Activated T-cell treated with anti-CD3 and anti-CD28 coated beads, Interleukin-2, amount 50 U/mL, for 72 hours (primary cell): Measurements from ENCODE around the gene PMM1. TPM values are rescaled to one million over a fixed set of nuclear protein-coding genes. Genes with fewer than 3 reads are reported as not detected.
"Not testable (repeated sequence)": the region's sequence is repeated elsewhere in the genome, so short reads cannot be mapped to it uniquely, and the experiment has no call there.

Source experiments
- ATAC-seq, 2 donors: fragments of 150-1000 bp; cut with Tn5 transposase; replicated peaks in 1 of 2; 2 replicates each; pipeline ENCODE4 v1.10.0; 2021; ENCODE audit warnings: moderate library complexity in 2 of 2, mild to moderate bottlenecking in 1 of 2
- DNase-seq, 2 donors: peaks; one replicate each; pipeline ENCODE4 v3.0.0; 2021 to 2022; ENCODE audit warnings: mixed read lengths in 1 of 2
- H3K27ac Mint-ChIP-seq: one replicate; pipeline ENCODE4 v1.8.0; 2022; ENCODE audit warnings: mild to moderate bottlenecking, moderate library complexity, mixed read lengths
- H3K27me3 Mint-ChIP-seq: one replicate; pipeline ENCODE4 v1.8.0; 2022; ENCODE audit warnings: low read depth, mixed read lengths
- H3K36me3 Mint-ChIP-seq, 2 donors: one replicate each; pipeline ENCODE4 v1.8.0; 2022; ENCODE audit warnings: mixed read lengths in 2 of 2, mild to moderate bottlenecking in 1 of 2; ENCODE audit not compliant: insufficient read depth in 2 of 2
- H3K4me1 Mint-ChIP-seq: one replicate; pipeline ENCODE4 v1.8.0; 2022; ENCODE audit warnings: low read depth, mixed read lengths
- H3K4me3 Mint-ChIP-seq, 2 donors: one replicate each; pipeline ENCODE4 v1.8.0; 2022; ENCODE audit warnings: mild to moderate bottlenecking in 2 of 2, mixed read lengths in 2 of 2, moderate library complexity in 2 of 2
- H3K9me3 Mint-ChIP-seq, 2 donors: one replicate each; pipeline ENCODE4 v1.8.0; 2022; ENCODE audit warnings: mixed read lengths in 2 of 2
- total RNA-seq, 2 donors: library from RNA; stranded (reverse); gene quantifications; one replicate each; pipeline ENCODE4 v1.2.3, GENCODE V29; 2022

PMM1 gene
- total RNA-seq, 2 donors from 2014 or later, result 84.3 to 86.2 TPM

GRCh38 chr22:41619979-41620588 lies 30.4 kb upstream of the PMM1 start:
- peak; percentile 18 to 32 for ATAC-seq
- Mint-ChIP-seq H3K27ac (peak overlapping the region; percentile 96), H3K27me3 (no peaks in the 10 kb centered on the region), H3K36me3 (peaks cover 7 to 14% of the 10 kb centered on the region in 2 donors), H3K4me1 (peaks cover 55% of the 10 kb centered on the region), H3K9me3 (no peaks in the 10 kb centered on the region), H3K4me3 (peak overlapping the region; percentile 95 to 99)
- DNase-seq, result peak; percentile 56 to 60

- Mint-ChIP-seq H3K27ac (no peak overlapping the region), H3K27me3 (no peaks in the 10 kb centered on the region), H3K4me3 (no peak overlapping the region), H3K4me1 (peaks cover 21% of the 10 kb centered on the region), H3K9me3 (no peaks in the 10 kb centered on the region), H3K36me3 (peaks cover 0 to 3% of the 10 kb centered on the region in 2 donors)
- ATAC-seq, result no peak
- DNase-seq, result no peak
Measured at GRCh38 chr22:41613456-41613855, 23.8 kb upstream of the PMM1 start.

- no peak overlapping the region for H3K4me3 Mint-ChIP-seq
- no peaks in the 10 kb centered on the region for H3K27me3 Mint-ChIP-seq
- ATAC-seq, result no peak
- peaks cover 18% of the 10 kb centered on the region for H3K4me1 Mint-ChIP-seq
- no peak for DNase-seq
- H3K27ac Mint-ChIP-seq, result no peak overlapping the region
- H3K36me3 Mint-ChIP-seq, result peaks cover 0 to 5% of the 10 kb centered on the region in 2 donors
- H3K9me3 Mint-ChIP-seq, result no peaks in the 10 kb centered on the region
Measured at GRCh38 chr22:41612603-41613306, 23.1 kb upstream of the PMM1 start.

- peaks cover 28% of the 10 kb centered on the region for H3K4me1 Mint-ChIP-seq
- ATAC-seq (no peak), DNase-seq (no peak)
- H3K4me3 Mint-ChIP-seq, result no peak overlapping the region
- peaks cover 10 to 24% of the 10 kb centered on the region in 2 donors for H3K36me3 Mint-ChIP-seq
- H3K27me3 Mint-ChIP-seq, result no peaks in the 10 kb centered on the region
- H3K27ac Mint-ChIP-seq, result no peak overlapping the region
- H3K9me3 Mint-ChIP-seq, result no peaks in the 10 kb centered on the region
Measured at GRCh38 chr22:41608386-41608785, 18.7 kb upstream of the PMM1 start.

GRCh38 chr22:41603873-41604332 lies 14.3 kb upstream of the PMM1 start:
- Mint-ChIP-seq H3K9me3 (no peaks in the 10 kb centered on the region), H3K27me3 (no peaks in the 10 kb centered on the region), H3K4me1 (peaks cover 45% of the 10 kb centered on the region), H3K4me3 (peak overlapping the region in 1 of 2 donors; percentile 5), H3K36me3 (peaks cover 22 to 47% of the 10 kb centered on the region in 2 donors), H3K27ac (peak overlapping the region; percentile 92)
- DNase-seq, result peak; percentile 74 to 83
- ATAC-seq, result peak; percentile 99 to 100

GRCh38 chr22:41600976-41601375 lies 11.3 kb upstream of the PMM1 start:
- DNase-seq (no peak), ATAC-seq (no peak)
- H3K9me3 Mint-ChIP-seq, result no peaks in the 10 kb centered on the region
- no peaks in the 10 kb centered on the region for H3K27me3 Mint-ChIP-seq
- peaks cover 47% of the 10 kb centered on the region for H3K4me1 Mint-ChIP-seq
- no peak overlapping the region for H3K27ac Mint-ChIP-seq
- H3K4me3 Mint-ChIP-seq, result no peak overlapping the region
- H3K36me3 Mint-ChIP-seq, result peaks cover 20 to 37% of the 10 kb centered on the region in 2 donors

- Mint-ChIP-seq H3K27me3 (no peaks in the 10 kb centered on the region), H3K4me1 (peaks cover 31% of the 10 kb centered on the region), H3K27ac (no peak overlapping the region), H3K36me3 (peaks cover 12 to 25% of the 10 kb centered on the region in 2 donors), H3K4me3 (no peak overlapping the region), H3K9me3 (no peaks in the 10 kb centered on the region)
- ATAC-seq, result no peak
- no peak for DNase-seq
Measured at GRCh38 chr22:41598891-41599635, 9.4 kb upstream of the PMM1 start.

GRCh38 chr22:41598081-41598480 lies 8.4 kb upstream of the PMM1 start:
- Mint-ChIP-seq H3K4me1 (peaks cover 21% of the 10 kb centered on the region), H3K27me3 (no peaks in the 10 kb centered on the region), H3K9me3 (no peaks in the 10 kb centered on the region), H3K4me3 (no peak overlapping the region), H3K36me3 (peaks cover 9 to 22% of the 10 kb centered on the region in 2 donors), H3K27ac (no peak overlapping the region)
- ATAC-seq, result no peak
- no peak for DNase-seq

- Mint-ChIP-seq H3K27ac (no peak overlapping the region), H3K9me3 (no peaks in the 10 kb centered on the region), H3K27me3 (no peaks in the 10 kb centered on the region), H3K36me3 (peaks cover 5 to 17% of the 10 kb centered on the region in 2 donors), H3K4me3 (no peak overlapping the region), H3K4me1 (peaks cover 17% of the 10 kb centered on the region)
- DNase-seq, result no peak
- ATAC-seq, result peak in 1 of 2 donors; percentile 15
Measured at GRCh38 chr22:41597635-41597953, 8.0 kb upstream of the PMM1 start.

GRCh38 chr22:41596776-41597634 lies 7.4 kb upstream of the PMM1 start:
- Mint-ChIP-seq H3K27ac (no peak overlapping the region), H3K4me1 (peaks cover 14% of the 10 kb centered on the region), H3K4me3 (no peak overlapping the region), H3K9me3 (no peaks in the 10 kb centered on the region), H3K27me3 (no peaks in the 10 kb centered on the region), H3K36me3 (peaks cover 2 to 11% of the 10 kb centered on the region in 2 donors)
- DNase-seq, result peak; percentile 45 to 50
- peak; percentile 72 to 78 for ATAC-seq

- Mint-ChIP-seq H3K27ac (no peak overlapping the region), H3K4me1 (peaks cover 7% of the 10 kb centered on the region), H3K9me3 (no peaks in the 10 kb centered on the region), H3K4me3 (no peak overlapping the region), H3K27me3 (no peaks in the 10 kb centered on the region), H3K36me3 (peaks cover 0 to 2% of the 10 kb centered on the region in 2 donors)
- ATAC-seq (no peak), DNase-seq (no peak)
Measured at GRCh38 chr22:41595703-41596102, 6.1 kb upstream of the PMM1 start.

- H3K9me3 Mint-ChIP-seq, H3K27ac Mint-ChIP-seq, H3K27me3 Mint-ChIP-seq: not testable (repeated sequence)
Measured at GRCh38 chr22:41593336-41593960, 3.8 kb upstream of the PMM1 start.

More at GRCh38 chr22:41593336-41593960, 3.8 kb upstream of the PMM1 start:
- H3K36me3 Mint-ChIP-seq, H3K4me3 Mint-ChIP-seq, ATAC-seq, DNase-seq: not testable (repeated sequence)
- peaks cover 15% of the 10 kb centered on the region for H3K4me1 Mint-ChIP-seq
